ENCODE data around the gene FOXO3B.
"Not testable (repeated sequence)": the region's sequence is repeated elsewhere in the genome, so short reads cannot be mapped to it uniquely, and the experiment has no call there.

DNA sequence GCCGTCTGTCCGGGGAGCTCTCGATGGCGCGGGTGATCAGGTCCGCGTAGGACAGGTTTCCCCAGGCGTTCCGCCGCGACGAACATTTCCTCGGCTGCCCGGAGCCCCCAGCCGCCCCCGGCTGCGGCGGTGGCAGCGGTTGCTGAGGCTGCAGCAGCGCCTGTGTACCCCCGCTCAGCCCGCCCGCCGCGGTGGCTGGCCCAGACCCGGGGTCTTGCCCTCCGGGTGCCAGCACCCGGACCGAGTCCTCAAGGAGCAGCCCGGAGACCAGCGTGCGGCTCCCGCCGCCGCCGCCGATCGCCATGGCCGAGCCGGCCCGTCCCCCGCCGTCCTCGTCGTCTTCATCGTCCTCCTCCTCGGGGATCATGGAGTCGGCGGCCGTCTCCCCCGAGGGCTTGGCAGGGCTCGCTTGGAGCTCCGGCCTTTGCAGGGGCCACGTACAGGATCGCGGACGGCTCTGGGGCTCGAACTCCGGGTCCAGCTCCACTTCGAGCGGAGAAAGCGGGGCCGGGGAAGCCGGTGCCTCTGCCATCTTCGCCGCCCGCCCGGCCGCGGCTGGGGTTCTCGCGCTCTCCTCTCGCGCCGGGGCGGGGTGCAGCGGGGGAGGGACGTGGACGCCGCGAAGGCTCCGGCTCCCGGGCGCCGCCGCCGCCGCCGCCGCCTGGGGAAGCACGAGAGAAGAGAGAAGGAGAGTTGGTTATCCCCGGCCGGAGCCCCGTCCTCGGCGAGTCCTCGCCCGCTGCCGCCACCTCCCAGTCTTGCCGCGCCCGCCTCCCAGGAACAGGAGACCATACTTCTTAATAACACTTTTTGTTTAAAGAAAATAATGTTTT lies 9.5 kb downstream of the FOXO3B start:
- TF ChIP-seq, protein P1, sequence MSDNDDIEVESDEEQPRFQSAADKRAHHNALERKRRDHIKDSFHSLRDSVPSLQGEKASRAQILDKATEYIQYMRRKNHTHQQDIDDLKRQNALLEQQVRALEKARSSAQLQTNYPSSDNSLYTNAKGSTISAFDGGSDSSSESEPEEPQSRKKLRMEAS (IDR thresholded peaks at IDR 0.05) = not testable (repeated sequence)
- not testable (repeated sequence) for TF ChIP-seq POLR2A (IDR thresholded peaks at IDR 0.05; ENCODE audit: low read length); KDM1A (IDR thresholded peaks at IDR 0.05; ENCODE audit: low read depth); PHF8 (IDR thresholded peaks at IDR 0.05; ENCODE audit: borderline replicate concordance, low read depth); JUNB (IDR thresholded peaks at IDR 0.05); ZFP36 (IDR thresholded peaks at IDR 0.05; ENCODE audit: borderline replicate concordance, partially characterized antibody); KDM5A (IDR thresholded peaks at IDR 0.05); RCOR1 (IDR thresholded peaks at IDR 0.05; ENCODE audit: low read depth, low read length)
- TF ChIP-seq, protein P2, sequence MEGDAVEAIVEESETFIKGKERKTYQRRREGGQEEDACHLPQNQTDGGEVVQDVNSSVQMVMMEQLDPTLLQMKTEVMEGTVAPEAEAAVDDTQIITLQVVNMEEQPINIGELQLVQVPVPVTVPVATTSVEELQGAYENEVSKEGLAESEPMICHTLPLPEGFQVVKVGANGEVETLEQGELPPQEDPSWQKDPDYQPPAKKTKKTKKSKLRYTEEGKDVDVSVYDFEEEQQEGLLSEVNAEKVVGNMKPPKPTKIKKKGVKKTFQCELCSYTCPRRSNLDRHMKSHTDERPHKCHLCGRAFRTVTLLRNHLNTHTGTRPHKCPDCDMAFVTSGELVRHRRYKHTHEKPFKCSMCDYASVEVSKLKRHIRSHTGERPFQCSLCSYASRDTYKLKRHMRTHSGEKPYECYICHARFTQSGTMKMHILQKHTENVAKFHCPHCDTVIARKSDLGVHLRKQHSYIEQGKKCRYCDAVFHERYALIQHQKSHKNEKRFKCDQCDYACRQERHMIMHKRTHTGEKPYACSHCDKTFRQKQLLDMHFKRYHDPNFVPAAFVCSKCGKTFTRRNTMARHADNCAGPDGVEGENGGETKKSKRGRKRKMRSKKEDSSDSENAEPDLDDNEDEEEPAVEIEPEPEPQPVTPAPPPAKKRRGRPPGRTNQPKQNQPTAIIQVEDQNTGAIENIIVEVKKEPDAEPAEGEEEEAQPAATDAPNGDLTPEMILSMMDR (IDR thresholded peaks at IDR 0.05) = not testable (repeated sequence)
- TF ChIP-seq, protein P3, sequence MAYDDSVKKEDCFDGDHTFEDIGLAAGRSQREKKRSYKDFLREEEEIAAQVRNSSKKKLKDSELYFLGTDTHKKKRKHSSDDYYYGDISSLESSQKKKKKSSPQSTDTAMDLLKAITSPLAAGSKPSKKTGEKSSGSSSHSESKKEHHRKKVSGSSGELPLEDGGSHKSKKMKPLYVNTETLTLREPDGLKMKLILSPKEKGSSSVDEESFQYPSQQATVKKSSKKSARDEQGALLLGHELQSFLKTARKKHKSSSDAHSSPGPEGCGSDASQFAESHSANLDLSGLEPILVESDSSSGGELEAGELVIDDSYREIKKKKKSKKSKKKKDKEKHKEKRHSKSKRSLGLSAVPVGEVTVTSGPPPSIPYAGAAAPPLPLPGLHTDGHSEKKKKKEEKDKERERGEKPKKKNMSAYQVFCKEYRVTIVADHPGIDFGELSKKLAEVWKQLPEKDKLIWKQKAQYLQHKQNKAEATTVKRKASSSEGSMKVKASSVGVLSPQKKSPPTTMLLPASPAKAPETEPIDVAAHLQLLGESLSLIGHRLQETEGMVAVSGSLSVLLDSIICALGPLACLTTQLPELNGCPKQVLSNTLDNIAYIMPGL (CRISPR knock-in tag; IDR thresholded peaks at IDR 0.05; ENCODE audit: borderline replicate concordance) = not testable (repeated sequence)

Data from A549 (cell line).